HuH-7 (cell line): Measurements from ENCODE around the gene ZC3H12A.

Experiments used
- DNase-seq: peaks from one replicate; pipeline ENCODE4 v3.0.0; 2011; ENCODE audit warnings: low spot score

The ZC3H12A gene

GRCh38 chr1:37478890-37479254 lies 4.5 kb downstream of the ZC3H12A start:
- DNase-seq = no peak

- DNase-seq = peak; percentile 69
Measured at GRCh38 chr1:37479255-37480124, 5.1 kb downstream of the ZC3H12A start.

- DNase-seq = no peak
Measured at GRCh38 chr1:37480125-37480466, 5.7 kb downstream of the ZC3H12A start.

- DNase-seq = no peak
Measured at GRCh38 chr1:37480581-37481288, 6.4 kb downstream of the ZC3H12A start.

- no peak for DNase-seq
Measured at GRCh38 chr1:37481289-37482003, 7.1 kb downstream of the ZC3H12A start.

- DNase-seq = no peak
Measured at GRCh38 chr1:37482004-37482785, 7.8 kb downstream of the ZC3H12A start.

GRCh38 chr1:37482796-37483744 lies 8.7 kb downstream of the ZC3H12A start:
- no peak for DNase-seq

- no peak for DNase-seq
Measured at GRCh38 chr1:37483785-37484184, 9.4 kb downstream of the ZC3H12A start.

GRCh38 chr1:37484325-37485051 lies 10.1 kb downstream of the ZC3H12A start:
- no peak for DNase-seq

GRCh38 chr1:37485902-37486679 lies 11.7 kb downstream of the ZC3H12A start:
- no peak for DNase-seq

GRCh38 chr1:37486680-37487618 lies 12.6 kb downstream of the ZC3H12A start:
- DNase-seq = peak; percentile 73

- no peak for DNase-seq
Measured at GRCh38 chr1:37487619-37487984, 13.2 kb downstream of the ZC3H12A start.

GRCh38 chr1:37493336-37494098 lies 19.1 kb downstream of the ZC3H12A start:
- DNase-seq = no peak

GRCh38 chr1:37495875-37496274 lies 21.5 kb downstream of the ZC3H12A start:
- DNase-seq = no peak

GRCh38 chr1:37497832-37498231 lies 23.5 kb downstream of the ZC3H12A start:
- no peak for DNase-seq

- no peak for DNase-seq
Measured at GRCh38 chr1:37498872-37499617, 24.7 kb downstream of the ZC3H12A start.

- no peak for DNase-seq
Measured at GRCh38 chr1:37501661-37502060, 27.3 kb downstream of the ZC3H12A start.
